Right ventricle myocardium inferior (tissue), 1 donor: Measurements from ENCODE around the gene HLA-DMA. TPM values are rescaled to one million over a fixed set of nuclear protein-coding genes. Genes with fewer than 3 reads are reported as not detected.

Experiments used
- total RNA-seq: library from RNA; stranded (reverse); fragmentation: NEBNext Ultra II Directional; extraction: Animal tissue kit (Norgen Biotek cat#: 25700); gene quantifications from one replicate; pipeline ENCODE4 v1.2.1, GENCODE V29; 2021
- donor health status: DM: no; HTN: yes; CAD: no; lungs with severe emphysema.

The HLA-DMA gene
- total RNA-seq, 1 donor from 2014 or later, result 19.7 TPM

Other genes with a start within 250 kb of the HLA-DMA start
- gene HLA-DQA2, start 211.7 kb downstream of the HLA-DMA start, total RNA-seq, result 2.7 TPM
- gene HLA-DQB2, start 189.6 kb downstream of the HLA-DMA start, total RNA-seq, result 3.1 TPM
- not detected for gene HLA-DOB, start 136.1 kb downstream of the HLA-DMA start, total RNA-seq
- 19.3 TPM for gene TAP2, start 114.4 kb downstream of the HLA-DMA start, total RNA-seq
- gene PSMB8, start 109.0 kb downstream of the HLA-DMA start, total RNA-seq, result 19.6 TPM
- gene TAP1, start 99.4 kb downstream of the HLA-DMA start, total RNA-seq, result 19.1 TPM
- gene PSMB9, start 98.9 kb downstream of the HLA-DMA start, total RNA-seq, result 13.4 TPM
- gene HLA-DMB, start 12.1 kb downstream of the HLA-DMA start, total RNA-seq, result 8.8 TPM
- 64.1 TPM for gene BRD2, start 15.5 kb upstream of the HLA-DMA start, total RNA-seq
- 1.5 TPM for gene HLA-DOA, start 56.5 kb upstream of the HLA-DMA start, total RNA-seq
- 42.8 TPM for gene HLA-DPA1, start 120.6 kb upstream of the HLA-DMA start, total RNA-seq
- 38.4 TPM for gene HLA-DPB1, start 122.9 kb upstream of the HLA-DMA start, total RNA-seq
- gene COL11A2, start 239.4 kb upstream of the HLA-DMA start, total RNA-seq, result 1.1 TPM
- 39.3 TPM for gene RXRB, start 247.6 kb upstream of the HLA-DMA start, total RNA-seq
- 55.4 TPM for gene SLC39A7, start 247.8 kb upstream of the HLA-DMA start, total RNA-seq